ENCODE data around the gene GPX2. TPM values are rescaled to one million over a fixed set of nuclear protein-coding genes. Genes with fewer than 3 reads are reported as not detected.

GPX2 gene
- total RNA-seq, 2 experiments from 2014 or later = not detected

DNA sequence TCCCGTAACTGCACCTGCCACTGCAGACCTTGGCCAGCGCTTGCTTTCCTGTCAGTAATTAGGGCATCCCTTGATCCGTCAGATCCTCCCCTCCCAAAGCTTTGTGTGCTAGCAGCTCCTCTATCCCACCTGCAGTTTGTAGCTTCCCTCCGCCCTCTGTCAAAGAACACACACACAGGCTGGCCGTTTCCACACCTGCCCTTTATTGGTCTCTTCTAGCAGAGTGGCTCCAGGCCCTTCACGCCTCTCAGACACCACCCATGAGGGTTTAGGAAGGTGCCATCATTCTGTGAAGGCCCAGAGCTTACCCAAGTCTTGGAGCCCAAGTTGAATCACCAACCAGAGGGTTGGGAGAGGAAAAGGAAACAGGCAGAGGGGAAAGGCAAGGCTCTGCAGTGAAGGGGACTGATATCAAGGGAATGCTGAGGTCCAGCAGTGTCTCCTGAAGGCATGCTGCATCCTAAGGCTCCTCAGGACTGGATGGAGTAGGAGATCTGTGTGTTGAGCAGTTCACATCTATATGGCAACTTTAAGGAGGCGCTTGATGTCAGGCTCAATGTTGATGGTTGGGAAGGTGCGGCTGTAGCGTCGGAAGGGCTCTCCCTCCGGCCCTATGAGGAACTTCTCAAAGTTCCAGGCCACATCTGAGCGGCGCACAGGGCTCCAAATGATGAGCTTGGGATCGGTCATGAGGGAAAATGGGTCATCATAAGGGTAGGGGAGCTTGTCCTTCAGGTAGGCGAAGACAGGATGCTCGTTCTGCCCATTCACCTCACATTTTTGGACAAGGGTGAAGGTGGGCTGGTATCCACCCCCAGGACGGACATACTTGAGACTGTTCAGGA is 3.4 kb downstream of the GPX2 start:
- CTCF ChIA-PET (ENCODE audit: unreplicated experiment) = no interaction called here
- TF ChIP-seq, protein P1, sequence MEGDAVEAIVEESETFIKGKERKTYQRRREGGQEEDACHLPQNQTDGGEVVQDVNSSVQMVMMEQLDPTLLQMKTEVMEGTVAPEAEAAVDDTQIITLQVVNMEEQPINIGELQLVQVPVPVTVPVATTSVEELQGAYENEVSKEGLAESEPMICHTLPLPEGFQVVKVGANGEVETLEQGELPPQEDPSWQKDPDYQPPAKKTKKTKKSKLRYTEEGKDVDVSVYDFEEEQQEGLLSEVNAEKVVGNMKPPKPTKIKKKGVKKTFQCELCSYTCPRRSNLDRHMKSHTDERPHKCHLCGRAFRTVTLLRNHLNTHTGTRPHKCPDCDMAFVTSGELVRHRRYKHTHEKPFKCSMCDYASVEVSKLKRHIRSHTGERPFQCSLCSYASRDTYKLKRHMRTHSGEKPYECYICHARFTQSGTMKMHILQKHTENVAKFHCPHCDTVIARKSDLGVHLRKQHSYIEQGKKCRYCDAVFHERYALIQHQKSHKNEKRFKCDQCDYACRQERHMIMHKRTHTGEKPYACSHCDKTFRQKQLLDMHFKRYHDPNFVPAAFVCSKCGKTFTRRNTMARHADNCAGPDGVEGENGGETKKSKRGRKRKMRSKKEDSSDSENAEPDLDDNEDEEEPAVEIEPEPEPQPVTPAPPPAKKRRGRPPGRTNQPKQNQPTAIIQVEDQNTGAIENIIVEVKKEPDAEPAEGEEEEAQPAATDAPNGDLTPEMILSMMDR (conservative IDR thresholded peaks at IDR 0.05; ENCODE audit: low read length) = no peak
- no peak for TF ChIP-seq EZH2phosphoT487 (IDR thresholded peaks at IDR 0.05; ENCODE audit: borderline replicate concordance, low read depth, low read length)
- intact Hi-C loops (cut with micrococcal nuclease; ENCODE audit: unreplicated experiment) = no loop called here

DNA sequence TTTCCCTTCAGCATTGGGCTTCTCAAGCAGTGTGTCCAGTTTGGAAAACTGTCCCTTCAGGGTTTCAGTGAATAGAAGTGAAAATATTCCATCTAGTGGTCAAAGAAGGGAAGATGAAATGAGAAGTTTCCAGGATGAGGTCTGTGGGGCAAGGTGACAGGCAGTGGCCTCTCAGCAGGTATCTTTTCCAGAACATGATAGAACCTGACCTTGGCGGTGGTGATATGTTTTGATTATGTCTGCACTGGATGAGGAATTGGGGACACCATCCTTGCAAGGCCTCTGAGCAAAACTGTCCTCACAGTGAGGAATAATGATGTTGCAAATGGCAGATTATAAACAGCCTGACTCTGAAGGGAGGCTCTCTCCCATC is 4.7 kb downstream of the GPX2 start:
- Histone ChIP-seq H3K27ac (ENCODE audit: low read depth, low read length, poor library complexity, severe bottlenecking) (no peak overlapping the region), H2AFZ (ENCODE audit: low read length) (no peak overlapping the region), H3K4me3 (ENCODE audit: low read depth, low read length, poor library complexity, severe bottlenecking) (no peak overlapping the region), H3K9me3 (ENCODE audit: low read length) (no peaks in the 10 kb centered on the region), H3K4me1 (ENCODE audit: insufficient read depth, low read length, poor library complexity, severe bottlenecking) (no peaks in the 10 kb centered on the region), H3K79me2 (ENCODE audit: insufficient read depth, low read depth, low read length) (no peaks in the 10 kb centered on the region), H3K4me2 (ENCODE audit: low read length) (no peak overlapping the region), H3K36me3 (ENCODE audit: insufficient read depth, low read length) (peaks cover 46% of the 10 kb centered on the region), H3K9me2 (ENCODE audit: insufficient read depth, low read length) (no peaks in the 10 kb centered on the region), H4K20me1 (ENCODE audit: insufficient read depth, low read length) (no peaks in the 10 kb centered on the region)
- CTCF ChIA-PET (ENCODE audit: unreplicated experiment) = no interaction called here
- no peak for DNase-seq (ENCODE audit: low spot score)
- BruUV-seq (replicated peaks) = no TSS peak
- TF ChIP-seq, protein P1 (conservative IDR thresholded peaks at IDR 0.05; ENCODE audit: low read length) = peak; percentile 36; the same call in 1 of the 2 replicates
- no peak for TF ChIP-seq EZH2phosphoT487 (IDR thresholded peaks at IDR 0.05; ENCODE audit: borderline replicate concordance, low read depth, low read length)
- intact Hi-C loops (cut with micrococcal nuclease; ENCODE audit: unreplicated experiment) = no loop called here
- POLR2A ChIA-PET = no interaction called here

More for the DNA sequence above, 3.4 kb downstream of the GPX2 start:
- H3K27ac ChIP-seq (ENCODE audit: low read depth, low read length, poor library complexity, severe bottlenecking) = no peak overlapping the region
- no peaks in the 10 kb centered on the region for H4K20me1 ChIP-seq (ENCODE audit: insufficient read depth, low read length)
- POLR2A ChIA-PET = interaction anchor here (0.5 to 0.6 kb wide), 2 partner anchors 10 to 448 kb away, joined by 4 to 6 read pairs; no protein-coding TSS in a partner anchor
- no peaks in the 10 kb centered on the region for H3K79me2 ChIP-seq (ENCODE audit: insufficient read depth, low read depth, low read length)
- no TSS peak for BruUV-seq (replicated peaks)
- DNase-seq (ENCODE audit: low spot score) = no peak
- no peaks in the 10 kb centered on the region for H3K4me1 ChIP-seq (ENCODE audit: insufficient read depth, low read length, poor library complexity, severe bottlenecking)
- H3K36me3 ChIP-seq (ENCODE audit: insufficient read depth, low read length) = peaks cover 38% of the 10 kb centered on the region
- no peaks in the 10 kb centered on the region for H3K9me2 ChIP-seq (ENCODE audit: insufficient read depth, low read length)
- H3K4me2 ChIP-seq (ENCODE audit: low read length) = no peak overlapping the region
- no peak overlapping the region for H2AFZ ChIP-seq (ENCODE audit: low read length)
- no peak overlapping the region for H3K4me3 ChIP-seq (ENCODE audit: low read depth, low read length, poor library complexity, severe bottlenecking)
- no peaks in the 10 kb centered on the region for H3K9me3 ChIP-seq (ENCODE audit: low read length)
